Vagina (tissue), 2 donors: Measurements from ENCODE around the gene DPYD. TPM values are rescaled to one million over a fixed set of nuclear protein-coding genes. Genes with fewer than 3 reads are reported as not detected.

Experiments
- DNase-seq, 2 donors: peaks; one replicate each; pipeline ENCODE4 v3.0.0-alpha.2; 2017; ENCODE audit errors: extremely low spot score in 2 of 2
- H3K27ac ChIP-seq: fragments of 200-600 bp; sonication (generic); one replicate; pipeline ENCODE4 v1.5.1; 2019
- H3K27me3 ChIP-seq: fragments of 200-600 bp; sonication (generic); one replicate; pipeline ENCODE4 v1.5.1; 2019
- H3K36me3 ChIP-seq, 2 donors: fragments of 200-600 bp; sonication (generic); one replicate each; pipeline ENCODE4 v1.5.1; 2017 to 2019
- H3K4me1 ChIP-seq: fragments of 200-600 bp; sonication (generic); one replicate; pipeline ENCODE4 v1.5.1; 2019
- H3K4me3 ChIP-seq, 2 donors: fragments of 200-600 bp; sonication (generic); 1 replicate in 1 of 2; 2 replicates in 1 of 2; pipeline ENCODE4 v1.5.1; 2016 to 2019
- H3K9me3 ChIP-seq: fragments of 200-600 bp; sonication (generic); one replicate; pipeline ENCODE4 v1.5.1; 2019
- CTCF ChIP-seq, 3 experiments: fragments of 450-650 bp in 2 of 3; fragments of 200-600 bp in 1 of 3; sonication (generic) in 1 of 3; IDR thresholded peaks; one replicate each; pipeline ENCODE4 v1.5.1; 2017 to 2019; ENCODE audit warnings: antibody characterized with exemption in 3 of 3, mild to moderate bottlenecking in 2 of 3, moderate library complexity in 2 of 3
- POLR2A ChIP-seq, 2 donors: fragments of 450-650 bp; IDR thresholded peaks; one replicate each; pipeline ENCODE4 v1.6.1; 2017; ENCODE audit warnings: antibody characterized with exemption in 2 of 2, mild to moderate bottlenecking in 2 of 2, moderate library complexity in 2 of 2
- POLR2AphosphoS5 ChIP-seq, 2 donors: sonication (generic); formaldehyde crosslinking; IDR thresholded peaks; one replicate each; pipeline ENCODE4 v1.9.0; 2017; ENCODE audit warnings: antibody characterized with exemption in 2 of 2, mild to moderate bottlenecking in 2 of 2, low read depth in 1 of 2; ENCODE audit not compliant: insufficient read depth in 1 of 2
- intact Hi-C: fragments of 100-400 bp; cut with DNase I; formaldehyde crosslinking; loops from one replicate; pipeline ENCODE4 v1.15.1; 2023
- total RNA-seq: library from RNA; depleted of rRNA; stranded (reverse); fragments of >200 nt; gene quantifications from one replicate; pipeline ENCODE4 v1.2.3, GENCODE V29; 2016

DPYD gene
- total RNA-seq, 1 donor from 2014 or later = 45.7 TPM

GRCh38 chr1:97727029-97727428 is 193.8 kb downstream of the DPYD start:
- H3K27me3 ChIP-seq = no peaks in the 10 kb centered on the region
- intact Hi-C loops = no loop called here
- DNase-seq = no peak
- H3K27ac ChIP-seq = no peak overlapping the region
- no peaks in the 10 kb centered on the region for H3K4me1 ChIP-seq
- H3K4me3 ChIP-seq = no peak overlapping the region
- TF ChIP-seq POLR2A (IDR thresholded peaks at IDR 0.05) = no peak
- no peak for TF ChIP-seq CTCF (IDR thresholded peaks at IDR 0.05)
- TF ChIP-seq POLR2AphosphoS5 (IDR thresholded peaks at IDR 0.05; ENCODE audit: insufficient read depth in 1 of 2, low read depth in 1 of 2) = no peak
- no peaks in the 10 kb centered on the region for H3K9me3 ChIP-seq
- H3K36me3 ChIP-seq = no peaks in the 10 kb centered on the region

DNA sequence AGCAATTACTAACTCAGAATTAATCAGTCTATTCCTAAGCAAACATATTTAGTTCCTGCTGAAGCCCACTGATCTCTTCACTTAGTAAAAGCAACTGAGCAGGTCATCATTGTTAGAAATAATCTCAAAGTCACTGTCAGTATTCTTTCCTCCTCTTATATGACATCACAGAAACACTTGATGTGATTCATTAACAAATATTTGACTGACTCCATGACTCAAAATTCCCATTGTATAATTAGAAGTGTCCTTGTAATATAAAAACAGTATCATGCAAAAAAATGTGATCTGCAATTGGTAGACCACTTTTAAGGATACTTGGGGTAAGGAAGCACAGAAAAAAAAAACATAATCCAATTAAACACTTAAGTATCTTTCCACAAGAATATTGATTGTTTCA is 194.4 kb downstream of the DPYD start:
- Histone ChIP-seq H3K27me3 (no peaks in the 10 kb centered on the region), H3K9me3 (no peaks in the 10 kb centered on the region), H3K36me3 (no peaks in the 10 kb centered on the region), H3K4me1 (no peaks in the 10 kb centered on the region), H3K27ac (no peak overlapping the region), H3K4me3 (no peak overlapping the region)
- DNase-seq = no peak
- intact Hi-C loops = no loop called here
- TF ChIP-seq POLR2A (IDR thresholded peaks at IDR 0.05) (no peak), POLR2AphosphoS5 (IDR thresholded peaks at IDR 0.05; ENCODE audit: insufficient read depth in 1 of 2, low read depth in 1 of 2) (no peak), CTCF (IDR thresholded peaks at IDR 0.05) (no peak)

- H3K9me3 ChIP-seq = no peaks in the 10 kb centered on the region
- intact Hi-C loops = no loop called here
- TF ChIP-seq CTCF (IDR thresholded peaks at IDR 0.05) (no peak), POLR2AphosphoS5 (IDR thresholded peaks at IDR 0.05; ENCODE audit: insufficient read depth in 1 of 2, low read depth in 1 of 2) (no peak), POLR2A (IDR thresholded peaks at IDR 0.05) (no peak)
- H3K27me3 ChIP-seq = no peaks in the 10 kb centered on the region
- no peaks in the 10 kb centered on the region for H3K36me3 ChIP-seq
- no peak overlapping the region for H3K27ac ChIP-seq
- no peak overlapping the region for H3K4me3 ChIP-seq
- no peak for DNase-seq
- no peaks in the 10 kb centered on the region for H3K4me1 ChIP-seq
These were observed 199.6 kb downstream of the DPYD start for GRCh38 chr1:97721221-97721620.

DNA sequence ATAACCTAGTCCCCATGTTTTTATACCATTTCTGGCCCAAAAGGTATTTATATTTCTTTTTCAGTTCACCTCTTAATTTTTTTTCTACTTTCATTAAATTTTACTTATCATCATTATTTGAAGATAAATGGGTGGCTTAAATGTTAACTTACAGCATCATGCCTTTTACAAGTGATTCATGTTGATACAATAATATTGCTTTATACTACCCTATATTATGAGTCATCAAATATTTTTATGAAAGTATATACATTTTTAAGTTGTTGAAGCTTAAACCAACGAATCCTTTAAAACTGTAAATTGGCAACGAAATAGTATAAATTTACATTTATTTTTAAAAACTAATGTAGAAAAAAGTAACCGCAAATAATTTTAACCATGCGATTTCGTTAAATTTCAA is 207.9 kb downstream of the DPYD start:
- TF ChIP-seq POLR2AphosphoS5 (IDR thresholded peaks at IDR 0.05; ENCODE audit: insufficient read depth in 1 of 2, low read depth in 1 of 2) (no peak), POLR2A (IDR thresholded peaks at IDR 0.05) (no peak), CTCF (IDR thresholded peaks at IDR 0.05) (no peak)
- no peak overlapping the region for H3K27ac ChIP-seq
- DNase-seq = no peak
- intact Hi-C loops = no loop called here
- H3K36me3 ChIP-seq = no peaks in the 10 kb centered on the region
- H3K4me3 ChIP-seq = no peak overlapping the region
- H3K9me3 ChIP-seq = no peaks in the 10 kb centered on the region
- H3K27me3 ChIP-seq = no peaks in the 10 kb centered on the region
- no peaks in the 10 kb centered on the region for H3K4me1 ChIP-seq

- no peak for DNase-seq
- H3K36me3 ChIP-seq = no peaks in the 10 kb centered on the region
- intact Hi-C loops = no loop called here
- H3K27me3 ChIP-seq = no peaks in the 10 kb centered on the region
- H3K4me1 ChIP-seq = no peaks in the 10 kb centered on the region
- TF ChIP-seq POLR2AphosphoS5 (IDR thresholded peaks at IDR 0.05; ENCODE audit: insufficient read depth in 1 of 2, low read depth in 1 of 2) (no peak), CTCF (IDR thresholded peaks at IDR 0.05) (no peak), POLR2A (IDR thresholded peaks at IDR 0.05) (no peak)
- H3K4me3 ChIP-seq = no peak overlapping the region
- no peaks in the 10 kb centered on the region for H3K9me3 ChIP-seq
- H3K27ac ChIP-seq = no peak overlapping the region
These were observed 209.0 kb downstream of the DPYD start for GRCh38 chr1:97711858-97712257.
